ENCODE results near the gene EDEM3.

- TF ChIP-seq, protein P1, sequence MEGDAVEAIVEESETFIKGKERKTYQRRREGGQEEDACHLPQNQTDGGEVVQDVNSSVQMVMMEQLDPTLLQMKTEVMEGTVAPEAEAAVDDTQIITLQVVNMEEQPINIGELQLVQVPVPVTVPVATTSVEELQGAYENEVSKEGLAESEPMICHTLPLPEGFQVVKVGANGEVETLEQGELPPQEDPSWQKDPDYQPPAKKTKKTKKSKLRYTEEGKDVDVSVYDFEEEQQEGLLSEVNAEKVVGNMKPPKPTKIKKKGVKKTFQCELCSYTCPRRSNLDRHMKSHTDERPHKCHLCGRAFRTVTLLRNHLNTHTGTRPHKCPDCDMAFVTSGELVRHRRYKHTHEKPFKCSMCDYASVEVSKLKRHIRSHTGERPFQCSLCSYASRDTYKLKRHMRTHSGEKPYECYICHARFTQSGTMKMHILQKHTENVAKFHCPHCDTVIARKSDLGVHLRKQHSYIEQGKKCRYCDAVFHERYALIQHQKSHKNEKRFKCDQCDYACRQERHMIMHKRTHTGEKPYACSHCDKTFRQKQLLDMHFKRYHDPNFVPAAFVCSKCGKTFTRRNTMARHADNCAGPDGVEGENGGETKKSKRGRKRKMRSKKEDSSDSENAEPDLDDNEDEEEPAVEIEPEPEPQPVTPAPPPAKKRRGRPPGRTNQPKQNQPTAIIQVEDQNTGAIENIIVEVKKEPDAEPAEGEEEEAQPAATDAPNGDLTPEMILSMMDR (IDR thresholded peaks at IDR 0.05): no peak
- TF ChIP-seq POLR2A (IDR thresholded peaks at IDR 0.05): no peak
Observed at GRCh38 chr1:184793967-184794366, 39.3 kb upstream of the EDEM3 start.
